HepG2 (cell line): ENCODE results near the gene GHRHR.

Experiments
- EP300 ChIP-seq, 3 experiments: sonication (generic) in 1 of 3; formaldehyde crosslinking in 1 of 3; IDR thresholded peaks; 2 replicates each; pipeline versions ENCODE4 v1.5.1 to v1.6.1; 2011 to 2020; ENCODE audit warnings: low read depth in 2 of 3, low read length in 2 of 3, borderline replicate concordance in 1 of 3, improper control_type of control experiment in 1 of 3, mild to moderate bottlenecking in 1 of 3, missing genetic modification reagents in 1 of 3, moderate library complexity in 1 of 3
- FOSL1 ChIP-seq: sonication (generic); formaldehyde crosslinking; IDR thresholded peaks from 2 replicates; pipeline ENCODE4 v1.9.0; 2021; ENCODE audit warnings: missing genetic modification reagents, borderline replicate concordance
- FOXK2 ChIP-seq: fragments of 450-650 bp; IDR thresholded peaks from 2 replicates; pipeline ENCODE4 v1.6.1; 2016
- LRRFIP1 ChIP-seq: sonication (generic); formaldehyde crosslinking; conservative IDR thresholded peaks from 2 replicates; pipeline ENCODE4 v1.4.0; 2020; ENCODE audit warnings: missing genetic modification reagents
- MATR3 ChIP-seq: sonication (generic); formaldehyde crosslinking; IDR thresholded peaks from 2 replicates; pipeline ENCODE4 v1.4.0; 2020; ENCODE audit warnings: missing genetic modification reagents
- MYNN ChIP-seq: sonication (generic); formaldehyde crosslinking; IDR thresholded peaks from 2 replicates; pipeline ENCODE4 v1.4.0; 2020; ENCODE audit warnings: mild to moderate bottlenecking, low read depth, missing genetic modification reagents
- POLR2AphosphoS5 ChIP-seq: IDR thresholded peaks from 2 replicates; pipeline ENCODE4 v1.6.1; 2012; ENCODE audit warnings: low read depth, low read length
- SMARCE1 ChIP-seq: fragments of 450-650 bp; IDR thresholded peaks from 2 replicates; pipeline ENCODE4 v1.6.1; 2017; ENCODE audit warnings: borderline replicate concordance
- WIZ ChIP-seq: sonication (generic); formaldehyde crosslinking; IDR thresholded peaks from 2 replicates; pipeline ENCODE4 v1.5.1; 2020; ENCODE audit warnings: mild to moderate bottlenecking, missing genetic modification reagents
- ZBTB20 ChIP-seq: sonication (generic); formaldehyde crosslinking; IDR thresholded peaks from 2 replicates; pipeline ENCODE4 v1.8.1; 2023; ENCODE audit warnings: missing genetic modification reagents, low read depth, mild to moderate bottlenecking, borderline replicate concordance
- ZNF746 ChIP-seq: sonication (generic); formaldehyde crosslinking; IDR thresholded peaks from 2 replicates; pipeline ENCODE4 v1.8.0; 2022; ENCODE audit warnings: mild to moderate bottlenecking, missing genetic modification reagents
- ZSCAN22 ChIP-seq: sonication (generic); formaldehyde crosslinking; IDR thresholded peaks from 2 replicates; pipeline ENCODE4 v1.4.0; 2020; ENCODE audit warnings: mild to moderate bottlenecking, missing genetic modification reagents

GRCh38 chr7:31017032-31017675 is 53.4 kb downstream of the GHRHR start:
- TF ChIP-seq FOSL1 (no peak), ZBTB20 (CRISPR knock-in tag) (no peak), ZSCAN22 (CRISPR knock-in tag) (no peak), POLR2AphosphoS5 (no peak), ZNF746 (CRISPR knock-in tag) (no peak), EP300 (IDR thresholded peaks at IDR 0.05; ENCODE audit: low read depth in 2 of 2, low read length in 2 of 2) (no peak), EP300 (CRISPR knock-in tag; IDR thresholded peaks at IDR 0.05; ENCODE audit: borderline replicate concordance) (no peak), MYNN (CRISPR knock-in tag) (no peak), FOXK2 (no peak), SMARCE1 (no peak), WIZ (CRISPR knock-in tag) (no peak), MATR3 (CRISPR knock-in tag) (no peak), LRRFIP1 (CRISPR knock-in tag) (no peak)
